Mammary epithelial cell (primary cell): ENCODE measurements around the gene LAIR2.

ENCODE experiments used
- EZH2 ChIP-seq: IDR thresholded peaks from 2 replicates; pipeline ENCODE4 v1.6.1; 2012; ENCODE audit warnings: low read length, inconsistent platforms, borderline replicate concordance
- TF ChIP-seq, protein P1 (sequence below), 2 donors: IDR thresholded peaks in 1 of 2; conservative IDR thresholded peaks in 1 of 2; 2 replicates each; pipeline ENCODE4 v1.5.1; 2011 to 2012; ENCODE audit warnings: inconsistent platforms in 2 of 2, low read length in 2 of 2, mild to moderate bottlenecking in 2 of 2, control low read depth in 1 of 2, low read depth in 1 of 2; ENCODE audit not compliant: insufficient read depth in 1 of 2; ENCODE audit errors: extremely low read depth in 1 of 2

DNA sequence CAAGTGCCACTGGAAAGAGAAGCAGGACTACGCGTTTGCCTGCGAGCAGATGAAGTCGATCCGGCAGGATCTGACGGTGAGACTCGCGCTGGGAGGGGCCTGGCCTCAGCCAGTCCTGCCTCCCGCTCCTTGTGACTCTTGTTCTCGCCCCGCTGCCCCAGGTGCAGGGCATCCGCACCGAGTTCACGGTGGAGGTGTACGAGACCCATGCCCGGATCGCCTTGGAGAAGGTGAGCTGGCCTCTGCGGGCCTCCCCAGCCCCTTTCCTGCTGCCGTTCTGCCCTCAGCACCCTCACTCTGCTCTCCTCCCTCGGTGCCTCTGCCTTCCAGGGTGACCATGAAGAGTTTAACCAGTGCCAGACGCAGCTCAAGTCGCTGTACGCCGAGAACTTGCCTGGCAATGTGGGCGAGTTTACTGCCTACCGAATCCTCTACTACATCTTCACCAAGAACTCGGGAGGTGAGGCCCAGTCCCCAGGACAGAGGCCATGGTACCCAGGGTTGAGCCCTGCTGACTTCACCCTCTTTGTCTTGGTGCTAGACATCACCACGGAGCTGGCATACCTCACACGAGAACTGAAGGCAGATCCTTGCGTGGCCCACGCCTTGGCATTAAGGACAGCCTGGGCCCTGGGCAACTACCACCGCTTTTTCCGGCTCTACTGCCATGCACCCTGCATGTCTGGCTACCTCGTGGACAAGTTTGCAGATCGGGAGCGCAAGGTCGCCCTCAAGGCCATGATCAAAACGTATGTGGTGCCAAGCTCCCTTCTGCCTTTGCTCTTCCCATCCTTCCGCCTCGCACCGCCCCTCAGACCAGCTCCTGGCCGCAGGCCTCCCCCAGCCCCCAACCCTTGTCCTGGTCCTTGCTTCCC lies 44.6 kb upstream of the LAIR2 start:
- TF ChIP-seq, protein P1, sequence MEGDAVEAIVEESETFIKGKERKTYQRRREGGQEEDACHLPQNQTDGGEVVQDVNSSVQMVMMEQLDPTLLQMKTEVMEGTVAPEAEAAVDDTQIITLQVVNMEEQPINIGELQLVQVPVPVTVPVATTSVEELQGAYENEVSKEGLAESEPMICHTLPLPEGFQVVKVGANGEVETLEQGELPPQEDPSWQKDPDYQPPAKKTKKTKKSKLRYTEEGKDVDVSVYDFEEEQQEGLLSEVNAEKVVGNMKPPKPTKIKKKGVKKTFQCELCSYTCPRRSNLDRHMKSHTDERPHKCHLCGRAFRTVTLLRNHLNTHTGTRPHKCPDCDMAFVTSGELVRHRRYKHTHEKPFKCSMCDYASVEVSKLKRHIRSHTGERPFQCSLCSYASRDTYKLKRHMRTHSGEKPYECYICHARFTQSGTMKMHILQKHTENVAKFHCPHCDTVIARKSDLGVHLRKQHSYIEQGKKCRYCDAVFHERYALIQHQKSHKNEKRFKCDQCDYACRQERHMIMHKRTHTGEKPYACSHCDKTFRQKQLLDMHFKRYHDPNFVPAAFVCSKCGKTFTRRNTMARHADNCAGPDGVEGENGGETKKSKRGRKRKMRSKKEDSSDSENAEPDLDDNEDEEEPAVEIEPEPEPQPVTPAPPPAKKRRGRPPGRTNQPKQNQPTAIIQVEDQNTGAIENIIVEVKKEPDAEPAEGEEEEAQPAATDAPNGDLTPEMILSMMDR (conservative IDR thresholded peaks at IDR 0.05 in 1 of 2, IDR thresholded peaks at IDR 0.05 in 1 of 2; ENCODE audit: extremely low read depth in 1 of 2, insufficient read depth in 1 of 2, low read depth in 1 of 2, low read length in 2 of 2) = no peak
- TF ChIP-seq EZH2 = no peak
